Measurements from ENCODE around the gene VAPA.

- no peak for TF ChIP-seq ETV6 (IDR thresholded peaks at IDR 0.05; ENCODE audit: borderline replicate concordance in 1 of 2, low read depth in 2 of 2, low read length in 1 of 2)
- no peak for TF ChIP-seq ETV6 (CRISPR knock-in tag; IDR thresholded peaks at IDR 0.05; ENCODE audit: borderline replicate concordance)
- TF ChIP-seq CREB5 (CRISPR knock-in tag; IDR thresholded peaks at IDR 0.05) = no peak
- TF ChIP-seq HNRNPUL1 (IDR thresholded peaks at IDR 0.05; ENCODE audit: low read length) = no peak
- peak in 1 of 2 experiments; percentile 88; a peak in 2 of 4 replicates for TF ChIP-seq TBL1XR1 (IDR thresholded peaks at IDR 0.05; ENCODE audit: low read length in 2 of 2)
- TF ChIP-seq STAG1 (CRISPR knock-in tag; IDR thresholded peaks at IDR 0.05; ENCODE audit: borderline replicate concordance) = no peak
- TF ChIP-seq JUN (IDR thresholded peaks at IDR 0.05; ENCODE audit: borderline replicate concordance, low read depth, low read length) = 0 out of 2 replicates have a peak, but pooled peaks have one; percentile 10
- TF ChIP-seq JUN (CRISPR knock-in tag; IDR thresholded peaks at IDR 0.05; ENCODE audit: borderline replicate concordance) = no peak
- no peak for TF ChIP-seq FOXJ3 (CRISPR knock-in tag; IDR thresholded peaks at IDR 0.05)
- TF ChIP-seq CEBPB (tag; IDR thresholded peaks at IDR 0.05) = peak; percentile 9; the same call in 1 of the 2 replicates
- no peak for TF ChIP-seq HDAC6 (IDR thresholded peaks at IDR 0.05; ENCODE audit: low read depth, low read length)
- peak; percentile 55; the same call in 1 of the 2 replicates for TF ChIP-seq JUND (IDR thresholded peaks at IDR 0.05; ENCODE audit: borderline replicate concordance, low read depth, low read length)
- TF ChIP-seq JUND (tag; IDR thresholded peaks at IDR 0.05; ENCODE audit: borderline replicate concordance, low read depth, low read length) = peak; percentile 58; the same call in 1 of the 3 replicates
- no peak for TF ChIP-seq SMARCC2 (IDR thresholded peaks at IDR 0.05; ENCODE audit: low read depth)
- no peak for TF ChIP-seq CTCF (IDR thresholded peaks at IDR 0.05 in 2 of 3, conservative IDR thresholded peaks at IDR 0.05 in 1 of 3; ENCODE audit: insufficient read depth in 2 of 3, low read depth in 1 of 3, low read length in 3 of 3)
- TF ChIP-seq MXI1 (IDR thresholded peaks at IDR 0.05; ENCODE audit: low read depth, low read length) = peak; percentile 40; the same call in 1 of the 2 replicates
Observed at GRCh38 chr18:9914584-9915290, 921 bp downstream of the VAPA start.
